ENCODE data around the gene PMEPA1. TPM values are rescaled to one million over a fixed set of nuclear protein-coding genes. Genes with fewer than 3 reads are reported as not detected.

Gene PMEPA1
- total RNA-seq, 4 donors from 2014 or later: 3.3 to 5.5 (median 4.6) TPM

DNA sequence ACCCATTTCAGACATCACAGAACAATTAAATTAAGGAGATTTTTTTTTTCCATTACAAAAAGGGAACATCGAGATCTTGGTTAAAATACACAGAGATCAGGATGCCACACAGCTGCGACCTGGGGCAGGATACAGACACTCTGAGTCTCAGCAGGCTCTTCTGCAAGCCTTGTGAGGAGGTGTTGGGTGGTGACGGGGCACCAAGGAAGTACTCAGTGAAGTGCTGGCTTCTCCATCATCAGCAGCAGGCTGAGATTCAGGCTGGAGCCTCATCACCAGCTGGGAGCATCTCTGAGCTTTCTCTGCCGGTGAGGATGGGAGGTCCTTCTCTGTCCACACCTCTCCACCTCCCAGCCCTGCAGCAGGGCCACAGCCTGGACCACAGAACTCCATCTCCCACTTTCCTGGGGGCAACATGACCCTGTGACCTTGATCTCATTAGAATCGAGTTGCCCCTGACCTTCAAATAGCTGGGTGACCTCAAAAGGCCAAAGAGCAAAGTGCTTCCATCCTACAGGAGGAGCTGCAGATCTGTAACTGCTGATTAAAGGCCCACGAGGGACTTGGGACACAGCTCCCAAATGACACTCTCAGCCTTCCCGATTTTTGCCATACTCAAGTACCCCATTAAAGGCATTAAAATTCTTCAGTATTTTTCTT, 16.0 kb downstream of the PMEPA1 start:
- TF ChIP-seq CTCF (IDR thresholded peaks at IDR 0.05) (no peak), POLR2A (IDR thresholded peaks at IDR 0.05) (no peak)
- Histone ChIP-seq H3K36me3 (no peaks in the 10 kb centered on the region), H3K9me3 (no peaks in the 10 kb centered on the region), H3K4me3 (no peak overlapping the region), H3K27me3 (no peaks in the 10 kb centered on the region), H3K4me1 (peaks cover 0 to 46% (median 2%) of the 10 kb centered on the region in 4 donors), H3K27ac (peak overlapping the region in 2 of 4 donors; percentile 58 to 61)
- no peak for DNase-seq

GRCh38 chr20:57693002-57693582, 16.7 kb downstream of the PMEPA1 start:
- H3K9me3 ChIP-seq: no peaks in the 10 kb centered on the region
- peak; percentile 30 to 85 (median 83) for DNase-seq
- TF ChIP-seq CTCF (IDR thresholded peaks at IDR 0.05) (peak in 5 of 6 experiments; percentile 6 to 71 (median 63)), POLR2A (IDR thresholded peaks at IDR 0.05) (no peak)
- no peaks in the 10 kb centered on the region for H3K36me3 ChIP-seq
- H3K4me1 ChIP-seq: peaks cover 0 to 45% (median 0%) of the 10 kb centered on the region in 4 donors
- H3K4me3 ChIP-seq: no peak overlapping the region
- no peaks in the 10 kb centered on the region for H3K27me3 ChIP-seq
- H3K27ac ChIP-seq: peak overlapping the region in 3 of 4 donors; percentile 9 to 61 (median 58)

DNA sequence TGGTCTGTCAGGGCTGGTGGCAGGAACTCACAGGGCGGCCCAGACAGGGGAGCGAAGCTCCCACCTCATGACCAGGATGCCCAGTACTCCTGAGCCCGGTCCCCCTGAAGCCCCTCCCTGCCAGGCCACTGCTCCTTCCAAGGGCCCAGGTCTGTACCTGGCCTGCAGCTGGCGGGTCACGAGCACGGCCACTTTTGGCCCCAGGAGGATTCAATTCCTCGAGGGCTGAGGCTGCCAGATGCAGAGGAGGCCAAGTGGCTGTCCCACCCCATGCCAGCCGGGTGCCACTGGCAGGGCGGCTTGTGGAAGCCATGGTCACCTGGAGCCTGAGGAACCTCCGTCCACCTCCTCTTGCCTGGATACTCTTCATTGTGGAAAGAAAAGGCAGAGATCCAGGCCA, 17.4 kb downstream of the PMEPA1 start:
- no peak for DNase-seq
- H3K27ac ChIP-seq: peak overlapping the region in 1 of 4 donors; percentile 58
- H3K36me3 ChIP-seq: no peaks in the 10 kb centered on the region
- H3K27me3 ChIP-seq: no peaks in the 10 kb centered on the region
- TF ChIP-seq CTCF (IDR thresholded peaks at IDR 0.05) (no peak), POLR2A (IDR thresholded peaks at IDR 0.05) (no peak)
- no peak overlapping the region for H3K4me3 ChIP-seq
- peaks cover 0 to 46% (median 0%) of the 10 kb centered on the region in 4 donors for H3K4me1 ChIP-seq
- H3K9me3 ChIP-seq: no peaks in the 10 kb centered on the region

DNA sequence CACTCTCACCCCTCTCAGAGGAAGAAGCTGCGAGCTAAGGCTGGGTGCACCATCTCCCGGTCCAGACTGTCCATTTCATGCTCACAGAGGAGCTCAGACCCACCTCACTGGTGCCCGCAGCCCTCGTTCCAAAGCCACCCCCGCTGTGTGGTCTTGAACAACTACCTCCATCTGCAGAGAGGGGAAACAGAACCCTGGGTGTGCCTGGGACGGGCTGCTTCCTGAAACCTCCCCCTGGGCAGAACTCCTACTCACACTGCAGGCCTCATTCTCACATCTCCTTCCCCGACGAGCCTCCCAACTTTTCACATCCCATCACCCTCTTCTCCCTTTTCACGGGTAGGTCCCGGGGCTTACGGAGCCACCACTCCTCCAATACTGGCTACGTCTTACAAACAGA, 18.1 kb downstream of the PMEPA1 start:
- Histone ChIP-seq H3K36me3 (no peaks in the 10 kb centered on the region), H3K27ac (no peak overlapping the region), H3K27me3 (no peaks in the 10 kb centered on the region), H3K4me1 (peaks cover 0 to 45% (median 0%) of the 10 kb centered on the region in 4 donors), H3K4me3 (no peak overlapping the region), H3K9me3 (no peaks in the 10 kb centered on the region)
- TF ChIP-seq POLR2A (IDR thresholded peaks at IDR 0.05): no peak
- TF ChIP-seq CTCF (IDR thresholded peaks at IDR 0.05): no peak
- no peak for DNase-seq

DNA sequence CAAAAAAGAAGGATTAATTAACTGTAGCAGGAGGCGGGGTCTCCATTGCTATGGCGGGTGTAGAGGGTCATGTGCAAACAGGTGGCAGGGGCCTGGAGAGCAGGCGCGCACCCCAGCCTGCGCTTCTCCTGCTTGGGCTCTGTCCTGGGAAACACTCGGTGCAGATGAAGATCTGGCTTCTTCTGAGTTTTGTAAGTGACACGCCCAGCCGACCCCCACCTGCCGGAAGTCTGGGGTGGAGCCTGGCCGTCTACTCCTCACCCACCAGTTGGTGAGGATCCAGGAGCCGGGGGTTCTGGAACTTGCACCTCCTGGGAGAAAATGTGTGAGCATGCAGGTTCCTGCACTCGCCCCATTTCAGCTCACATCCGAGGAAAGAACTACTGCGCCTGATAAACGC, 19.3 kb downstream of the PMEPA1 start:
- Histone ChIP-seq H3K4me3 (no peak overlapping the region), H3K4me1 (peaks cover 0 to 43% (median 0%) of the 10 kb centered on the region in 4 donors), H3K27me3 (no peaks in the 10 kb centered on the region), H3K36me3 (no peaks in the 10 kb centered on the region), H3K27ac (no peak overlapping the region), H3K9me3 (no peaks in the 10 kb centered on the region)
- DNase-seq: no peak
- TF ChIP-seq CTCF (IDR thresholded peaks at IDR 0.05) (no peak), POLR2A (IDR thresholded peaks at IDR 0.05) (no peak)

All from Peyer's patch (tissue), 4 donors.